HEK293 (cell line): ENCODE results near the gene ALDH1B1.
A peak's percentile ranks its signal among the peaks of the same experiment; 100 is the strongest.

Experiments used
- CTCF ChIA-PET: fragments of 350-600 bp; formaldehyde crosslinking; extraction: SDS; loops from one replicate; lab custom pipeline; 2021; ENCODE audit warnings: antibody characterized with exemption; lab: Yijun Ruan, JAX
- POLR2A ChIA-PET: fragments of 300-600 bp; formaldehyde crosslinking; extraction: SDS; loops from one replicate; lab custom pipeline; 2020; ENCODE audit warnings: antibody characterized with exemption, inconsistent platforms; lab: Yijun Ruan, JAX
- H3K27ac ChIP-seq: fragments of 200-500 bp; sonication (Bioruptor generic); 2 replicates; pipeline ENCODE4 v1.5.1; 2014; ENCODE audit warnings: low read depth, low read length, control low read depth, inconsistent platforms; ENCODE audit errors: extremely low read depth
- H3K36me3 ChIP-seq, 2 experiments: fragments of 200-500 bp in 1 of 2; sonication (Bioruptor generic) in 1 of 2; 1 replicate in 1 of 2; 2 replicates in 1 of 2; pipeline ENCODE4 v1.5.1; 2014 to 2017; ENCODE audit warnings: inconsistent platforms in 2 of 2, low read length in 2 of 2; ENCODE audit not compliant: control insufficient read depth in 2 of 2, insufficient read depth in 1 of 2
- H3K4me1 ChIP-seq: fragments of 200-500 bp; sonication (Bioruptor generic); 2 replicates; pipeline ENCODE4 v1.5.1; 2014; ENCODE audit warnings: mild to moderate bottlenecking, low read length, inconsistent platforms; ENCODE audit not compliant: control insufficient read depth, insufficient read depth
- H3K4me3 ChIP-seq: 2 replicates; pipeline ENCODE4 v1.5.1; 2011; ENCODE audit warnings: low read depth, mild to moderate bottlenecking, control low read depth, low read length, moderate library complexity
- H3K9me3 ChIP-seq: fragments of 200-500 bp; sonication (Bioruptor generic); 2 replicates; pipeline ENCODE4 v1.5.1; 2014; ENCODE audit warnings: low read depth, low read length, inconsistent platforms; ENCODE audit not compliant: control insufficient read depth, insufficient read depth
- HOXD13 ChIP-seq: sonication (generic); formaldehyde crosslinking; IDR thresholded peaks from 2 replicates; pipeline ENCODE4 v1.8.0; 2022; ENCODE audit warnings: missing genetic modification reagents, borderline replicate concordance
- KLF17 ChIP-seq: fragments of 450-650 bp; formaldehyde crosslinking; IDR thresholded peaks from 2 replicates; pipeline ENCODE4 v1.5.1; 2016; ENCODE audit warnings: missing biosample characterization, missing genetic modification characterization
- SALL2 ChIP-seq: fragments of 450-650 bp; formaldehyde crosslinking; IDR thresholded peaks from 2 replicates; pipeline ENCODE4 v1.5.0; 2017; ENCODE audit warnings: missing biosample characterization, mild to moderate bottlenecking, missing genetic modification characterization, borderline replicate concordance
- ZBTB20 ChIP-seq: fragments of 450-650 bp; formaldehyde crosslinking; IDR thresholded peaks from 2 replicates; pipeline ENCODE4 v1.5.1; 2016; ENCODE audit warnings: missing biosample characterization, missing genetic modification characterization
- ZFP3 ChIP-seq: fragments of 450-650 bp; formaldehyde crosslinking; IDR thresholded peaks from 2 replicates; pipeline ENCODE4 v1.5.1; 2016; ENCODE audit warnings: low read depth, missing biosample characterization, missing genetic modification characterization
- ZIC2 ChIP-seq: fragments of 450-650 bp; formaldehyde crosslinking; IDR thresholded peaks from 2 replicates; pipeline ENCODE4 v1.5.1; 2016; ENCODE audit warnings: missing biosample characterization, missing genetic modification characterization
- ZNF148 ChIP-seq: fragments of 450-650 bp; formaldehyde crosslinking; IDR thresholded peaks from 2 replicates; pipeline ENCODE4 v1.5.0; 2017; ENCODE audit warnings: missing biosample characterization, missing genetic modification characterization, borderline replicate concordance
- ZNF19 ChIP-seq: fragments of 450-650 bp; formaldehyde crosslinking; IDR thresholded peaks from 2 replicates; pipeline ENCODE4; 2016; ENCODE audit warnings: missing biosample characterization, missing genetic modification characterization, low read depth
- ZNF202 ChIP-seq: fragments of 450-650 bp; formaldehyde crosslinking; IDR thresholded peaks from 2 replicates; pipeline ENCODE4 v1.5.1; 2016; ENCODE audit warnings: missing biosample characterization, missing genetic modification characterization, borderline replicate concordance
- ZNF24 ChIP-seq: fragments of 450-650 bp; formaldehyde crosslinking; IDR thresholded peaks from 2 replicates; pipeline ENCODE4 v1.5.1; 2016; ENCODE audit warnings: missing biosample characterization, missing genetic modification characterization
- ZNF302 ChIP-seq: fragments of 450-650 bp; formaldehyde crosslinking; IDR thresholded peaks from 2 replicates; pipeline ENCODE4 v1.5.1; 2016; ENCODE audit warnings: missing biosample characterization, missing genetic modification characterization, low read depth
- ZNF398 ChIP-seq: fragments of 450-650 bp; formaldehyde crosslinking; IDR thresholded peaks from 2 replicates; pipeline ENCODE4 v1.5.1; 2017; ENCODE audit warnings: missing biosample characterization, missing genetic modification characterization
- ZNF654 ChIP-seq: fragments of 450-650 bp; formaldehyde crosslinking; IDR thresholded peaks from 2 replicates; pipeline ENCODE4 v1.5.1; 2016; ENCODE audit warnings: low read depth, missing biosample characterization, missing genetic modification characterization
- ZSCAN16 ChIP-seq: fragments of 450-650 bp; formaldehyde crosslinking; IDR thresholded peaks from 2 replicates; pipeline ENCODE4 v1.5.1; 2016; ENCODE audit warnings: missing biosample characterization, missing genetic modification characterization

The ALDH1B1 gene

GRCh38 chr9:38359689-38360385 lies 32.7 kb upstream of the ALDH1B1 start:
- Histone ChIP-seq H3K4me1 (no peaks in the 10 kb centered on the region), H3K36me3 (no peaks in the 10 kb centered on the region), H3K9me3 (no peaks in the 10 kb centered on the region), H3K4me3 (no peak overlapping the region), H3K27ac (no peak overlapping the region)
- ChIA-PET POLR2A (no interaction called here), CTCF (interaction anchor here (0.7 to 1.6 kb wide), 3 partner anchors 173 to 455 kb away, joined by 3 to 5 read pairs (median 5); no protein-coding TSS in a partner anchor)
- TF ChIP-seq ZNF24 (tag by site-specific recombination) = no peak
- no peak for TF ChIP-seq ZNF302 (tag by site-specific recombination)
- no peak for TF ChIP-seq ZFP3 (tag by site-specific recombination)
- no peak for TF ChIP-seq ZNF202 (tag by site-specific recombination)
- no peak for TF ChIP-seq SALL2 (tag by site-specific recombination)
- no peak for TF ChIP-seq KLF17 (tag by site-specific recombination)

- Histone ChIP-seq H3K27ac (no peak overlapping the region), H3K4me1 (no peaks in the 10 kb centered on the region), H3K36me3 (no peaks in the 10 kb centered on the region), H3K4me3 (no peak overlapping the region), H3K9me3 (no peaks in the 10 kb centered on the region)
- TF ChIP-seq HOXD13 (CRISPR knock-in tag) (no peak), ZNF19 (tag by site-specific recombination) (no peak)
- CTCF ChIA-PET = interaction anchor here (0.6 to 2.9 kb wide), 10 partner anchors 39 to 960 kb away, joined by 3 to 20 read pairs (median 4); no protein-coding TSS in a partner anchor
- POLR2A ChIA-PET = interaction anchor here (0.6 kb wide), 1 partner anchor 259 kb away, joined by 3 read pairs; the partner anchor contains the start of gene ANKRD18A
Observed at GRCh38 chr9:38360839-38361472, 31.5 kb upstream of the ALDH1B1 start.

- POLR2A ChIA-PET = no interaction called here
- Histone ChIP-seq H3K9me3 (no peaks in the 10 kb centered on the region), H3K36me3 (no peaks in the 10 kb centered on the region), H3K27ac (no peak overlapping the region), H3K4me3 (no peak overlapping the region), H3K4me1 (no peaks in the 10 kb centered on the region)
- TF ChIP-seq ZNF398 (tag by site-specific recombination) = no peak
- TF ChIP-seq ZIC2 (tag by site-specific recombination) = peak; percentile 32; the same call in 1 of the 2 replicates
- CTCF ChIA-PET = interaction anchor here (0.5 to 2.9 kb wide), 8 partner anchors 10 to 457 kb away, joined by 3 to 33 read pairs (median 4); no protein-coding TSS in a partner anchor
Observed at GRCh38 chr9:38361473-38361850, 31.0 kb upstream of the ALDH1B1 start.

- Histone ChIP-seq H3K4me3 (no peak overlapping the region), H3K9me3 (no peaks in the 10 kb centered on the region), H3K36me3 (no peaks in the 10 kb centered on the region), H3K27ac (no peak overlapping the region), H3K4me1 (no peaks in the 10 kb centered on the region)
- ChIA-PET POLR2A (no interaction called here), CTCF (interaction anchor here (0.6 to 2.9 kb wide), 15 partner anchors 20 to 889 kb away, joined by 3 to 33 read pairs (median 3); no protein-coding TSS in a partner anchor)
- TF ChIP-seq ZSCAN16 (tag by site-specific recombination) (peak; percentile 81), ZBTB20 (no peak), ZNF654 (tag by site-specific recombination) (peak; percentile 69), ZNF148 (tag by site-specific recombination) (no peak), ZNF24 (tag by site-specific recombination) (no peak)
Observed at GRCh38 chr9:38362852-38363588, 29.5 kb upstream of the ALDH1B1 start.
